IPS DF 6.9 (cell line): ENCODE data around the gene STPG1.

ENCODE experiments used
- DNase-seq: peaks from one replicate; pipeline ENCODE4 v3.0.0-alpha.2; 2013; ENCODE audit warnings: low read depth, low spot score
- H3K27ac ChIP-seq: one replicate; pipeline ENCODE4 v1.5.1; 2013; ENCODE audit warnings: low read length, control low read depth
- H3K27me3 ChIP-seq: 2 replicates; pipeline ENCODE4 v1.6.1; 2013; ENCODE audit warnings: mild to moderate bottlenecking, low read length; ENCODE audit not compliant: control insufficient read depth, insufficient read depth
- H3K36me3 ChIP-seq: 2 replicates; pipeline ENCODE4 v1.6.1; 2013; ENCODE audit warnings: low read length; ENCODE audit not compliant: control insufficient read depth, insufficient read depth
- H3K4me1 ChIP-seq: 2 replicates; pipeline ENCODE4 v1.6.1; 2013; ENCODE audit warnings: low read length; ENCODE audit not compliant: control insufficient read depth, insufficient read depth
- H3K4me3 ChIP-seq: 2 replicates; pipeline ENCODE4 v1.5.1; 2013; ENCODE audit warnings: mild to moderate bottlenecking, low read length
- H3K9me3 ChIP-seq: 2 replicates; pipeline ENCODE4 v1.6.1; 2013; ENCODE audit warnings: low read length, inconsistent platforms; ENCODE audit not compliant: control insufficient read depth, insufficient read depth
- WGBS: extraction: QIAGEN DNeasy Blood & Tissue Kit; methylation state at CpG from one replicate; pipeline ENCODE4 v1.1.7; 2013; ENCODE audit warnings: mixed read lengths, missing lambda C conversion rate; ENCODE audit not compliant: insufficient read length, insufficient coverage; 5-methylcytosine and 5-hydroxymethylcytosine counted together

The STPG1 gene

GRCh38 chr1:24373044-24373443 lies 40.5 kb downstream of the STPG1 start:
- Histone ChIP-seq H3K4me3 (no peak overlapping the region), H3K36me3 (no peaks in the 10 kb centered on the region), H3K4me1 (peaks cover 4% of the 10 kb centered on the region; the same call in 1 of the 2 replicates), H3K27me3 (no peaks in the 10 kb centered on the region), H3K27ac (no peak overlapping the region), H3K9me3 (no peaks in the 10 kb centered on the region)
- DNase-seq: no peak
- WGBS: no CpG with 5 or more reads among the region's 7 CpGs

DNA sequence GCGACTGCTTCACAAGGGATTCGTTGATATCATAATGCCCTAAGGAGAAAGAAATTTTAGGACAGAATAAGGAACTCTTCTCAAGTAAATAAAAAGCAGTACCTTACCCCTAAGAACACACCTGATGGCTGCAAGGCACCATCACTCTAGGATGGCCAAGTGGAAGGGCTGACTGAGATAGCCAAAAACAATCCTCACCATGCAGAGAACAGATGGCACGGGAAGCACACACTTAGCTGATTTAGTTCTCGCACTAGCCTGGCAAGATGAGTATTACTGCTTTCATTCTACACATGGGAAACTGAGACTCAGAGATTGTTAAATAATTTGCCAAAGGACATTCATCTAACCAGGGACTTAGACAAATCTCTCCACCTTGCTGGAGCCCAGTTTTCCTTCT lies 43.8 kb downstream of the STPG1 start:
- no peak overlapping the region for H3K27ac ChIP-seq
- DNase-seq: no peak
- no peaks in the 10 kb centered on the region for H3K9me3 ChIP-seq
- H3K4me1 ChIP-seq: peaks cover 2% of the 10 kb centered on the region; the same call in 1 of the 2 replicates
- no peaks in the 10 kb centered on the region for H3K27me3 ChIP-seq
- WGBS: no CpG with 5 or more reads among the region's 4 CpGs
- no peaks in the 10 kb centered on the region for H3K36me3 ChIP-seq
- no peak overlapping the region for H3K4me3 ChIP-seq

- no peak overlapping the region for H3K27ac ChIP-seq
- no peaks in the 10 kb centered on the region for H3K27me3 ChIP-seq
- H3K4me1 ChIP-seq: peaks cover 2% of the 10 kb centered on the region; the same call in 1 of the 2 replicates
- no peaks in the 10 kb centered on the region for H3K36me3 ChIP-seq
- H3K9me3 ChIP-seq: no peaks in the 10 kb centered on the region
- no CpG with 5 or more reads among the region's 4 CpGs for WGBS
- DNase-seq: no peak
- H3K4me3 ChIP-seq: no peak overlapping the region
These were observed 44.4 kb downstream of the STPG1 start for GRCh38 chr1:24369199-24369598.

- Histone ChIP-seq H3K4me3 (no peak overlapping the region), H3K4me1 (no peaks in the 10 kb centered on the region), H3K9me3 (no peaks in the 10 kb centered on the region), H3K27me3 (no peaks in the 10 kb centered on the region), H3K27ac (no peak overlapping the region), H3K36me3 (no peaks in the 10 kb centered on the region)
- DNase-seq: no peak
- WGBS: no CpG with 5 or more reads among the region's 9 CpGs
These were observed 46.9 kb downstream of the STPG1 start for GRCh38 chr1:24366707-24367106.

DNA sequence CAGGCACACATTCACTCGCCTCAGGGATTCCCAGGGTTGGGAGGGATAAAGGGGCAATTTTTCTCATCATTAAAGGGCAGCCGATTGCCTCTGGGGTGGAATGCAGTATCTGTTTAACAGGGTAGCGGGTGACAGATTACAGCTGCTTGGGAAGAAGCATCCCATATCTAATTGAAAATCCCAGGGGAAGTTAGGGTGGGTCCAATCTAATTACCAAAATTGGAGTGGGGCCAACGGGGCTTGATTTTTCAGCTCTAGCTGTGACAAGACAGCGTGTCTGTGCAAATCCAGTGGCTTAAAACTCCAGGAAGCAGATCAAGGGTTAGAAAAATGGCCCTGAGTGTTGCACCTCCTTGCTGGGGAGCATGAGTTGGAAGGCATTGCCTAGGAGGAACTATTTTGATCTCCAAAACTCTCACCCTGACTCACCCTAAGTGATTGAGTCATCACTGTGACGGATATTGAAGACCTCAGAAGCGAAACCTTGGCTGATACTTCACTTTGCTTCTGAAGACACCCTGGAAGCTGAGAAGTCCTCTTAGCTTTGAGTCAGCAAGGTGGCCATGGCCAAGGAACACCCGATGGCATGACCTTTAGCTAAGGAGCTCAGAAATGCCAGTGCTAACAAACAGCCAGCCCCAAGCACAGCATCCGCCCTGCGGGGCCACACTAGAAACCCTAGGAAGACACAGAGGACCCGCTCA lies 48.5 kb downstream of the STPG1 start:
- no peaks in the 10 kb centered on the region for H3K4me1 ChIP-seq
- H3K4me3 ChIP-seq: no peak overlapping the region
- H3K36me3 ChIP-seq: no peaks in the 10 kb centered on the region
- no peak overlapping the region for H3K27ac ChIP-seq
- no peaks in the 10 kb centered on the region for H3K9me3 ChIP-seq
- H3K27me3 ChIP-seq: no peaks in the 10 kb centered on the region
- WGBS: no CpG with 5 or more reads among the region's 11 CpGs
- DNase-seq: no peak

DNA sequence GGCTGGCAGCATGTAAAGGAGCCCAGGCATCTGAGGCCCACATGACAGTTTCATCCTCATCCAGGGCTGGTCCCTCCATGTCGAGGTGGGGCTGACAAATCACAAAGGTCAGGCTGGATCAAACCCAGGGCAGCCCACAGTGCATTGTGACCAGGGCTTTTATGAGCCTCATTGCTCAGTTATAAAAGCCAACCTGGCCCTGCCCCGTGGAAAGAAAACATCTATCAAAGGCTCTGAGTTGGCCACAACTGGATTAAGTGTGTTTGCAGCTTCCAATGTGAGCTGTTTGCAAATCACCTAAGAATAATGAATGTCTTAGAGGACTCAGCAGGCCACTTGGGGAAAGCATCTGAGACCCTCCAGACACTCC lies 49.0 kb downstream of the STPG1 start:
- Histone ChIP-seq H3K27ac (no peak overlapping the region), H3K27me3 (no peaks in the 10 kb centered on the region), H3K4me3 (no peak overlapping the region), H3K4me1 (no peaks in the 10 kb centered on the region), H3K9me3 (no peaks in the 10 kb centered on the region), H3K36me3 (no peaks in the 10 kb centered on the region)
- DNase-seq: no peak
- WGBS: no CpG with 5 or more reads among the region's 2 CpGs

- H3K36me3 ChIP-seq: no peaks in the 10 kb centered on the region
- no peaks in the 10 kb centered on the region for H3K4me1 ChIP-seq
- H3K4me3 ChIP-seq: no peak overlapping the region
- DNase-seq: no peak
- no peak overlapping the region for H3K27ac ChIP-seq
- no peaks in the 10 kb centered on the region for H3K9me3 ChIP-seq
- no peaks in the 10 kb centered on the region for H3K27me3 ChIP-seq
- whole genome bisulfite sequencing: no CpG with 5 or more reads among the region's 7 CpGs
These were observed 49.6 kb downstream of the STPG1 start for GRCh38 chr1:24363994-24364393.

DNA sequence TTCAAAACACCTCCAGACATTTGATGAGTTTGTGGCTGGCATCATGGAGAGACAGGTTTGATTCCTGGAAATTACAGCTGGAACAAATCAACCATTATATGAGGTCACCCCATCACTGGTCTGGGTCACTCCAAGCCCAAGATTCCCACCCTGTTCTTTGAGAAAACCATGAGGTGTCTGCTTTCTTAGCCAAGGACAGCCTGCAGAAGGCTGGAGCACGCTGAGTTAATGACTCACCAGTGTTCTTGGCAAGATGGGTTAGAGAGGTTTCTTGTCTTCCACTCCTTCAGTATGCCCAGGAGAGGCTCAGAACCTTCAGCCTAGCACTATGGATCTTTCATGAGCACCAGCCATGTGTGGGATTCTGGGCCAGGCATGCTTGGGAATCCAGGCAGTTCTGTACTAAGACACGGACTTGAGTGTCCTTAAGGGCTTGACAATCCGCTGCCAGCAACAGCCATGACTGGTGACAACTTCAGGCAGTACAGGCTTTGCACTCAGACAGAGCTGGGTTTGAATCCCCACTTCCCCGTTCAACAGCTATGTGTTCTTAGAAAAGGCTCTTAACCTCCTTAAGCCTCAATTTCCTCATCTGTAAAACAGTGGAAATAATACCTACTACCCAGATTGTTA lies 50.5 kb downstream of the STPG1 start:
- Histone ChIP-seq H3K9me3 (no peaks in the 10 kb centered on the region), H3K27me3 (no peaks in the 10 kb centered on the region), H3K27ac (no peak overlapping the region), H3K36me3 (no peaks in the 10 kb centered on the region), H3K4me3 (no peak overlapping the region), H3K4me1 (no peaks in the 10 kb centered on the region)
- WGBS: no CpG with 5 or more reads among the region's 4 CpGs
- no peak for DNase-seq

GRCh38 chr1:24362396-24362795 lies 51.2 kb downstream of the STPG1 start:
- no peak overlapping the region for H3K27ac ChIP-seq
- no peak for DNase-seq
- no peaks in the 10 kb centered on the region for H3K9me3 ChIP-seq
- no peaks in the 10 kb centered on the region for H3K27me3 ChIP-seq
- WGBS: no CpG with 5 or more reads among the region's 2 CpGs
- H3K36me3 ChIP-seq: no peaks in the 10 kb centered on the region
- no peak overlapping the region for H3K4me3 ChIP-seq
- no peaks in the 10 kb centered on the region for H3K4me1 ChIP-seq

GRCh38 chr1:24361811-24362210 lies 51.8 kb downstream of the STPG1 start:
- Histone ChIP-seq H3K27me3 (no peaks in the 10 kb centered on the region), H3K4me1 (no peaks in the 10 kb centered on the region), H3K36me3 (no peaks in the 10 kb centered on the region), H3K9me3 (no peaks in the 10 kb centered on the region), H3K4me3 (no peak overlapping the region), H3K27ac (no peak overlapping the region)
- no peak for DNase-seq
- no CpG with 5 or more reads among the region's 3 CpGs for WGBS

GRCh38 chr1:24360681-24361080 lies 52.9 kb downstream of the STPG1 start:
- Histone ChIP-seq H3K27ac (no peak overlapping the region), H3K36me3 (no peaks in the 10 kb centered on the region), H3K27me3 (no peaks in the 10 kb centered on the region), H3K9me3 (no peaks in the 10 kb centered on the region), H3K4me1 (no peaks in the 10 kb centered on the region; the same call in 1 of the 2 replicates), H3K4me3 (no peak overlapping the region)
- WGBS: no CpG with 5 or more reads among the region's 10 CpGs
- DNase-seq: no peak
